Activated naive CD4-positive, alpha-beta T cell treated with anti-CD3 and anti-CD28 coated beads, Interleukin-2, amount 50 U/mL, for 24 hours (primary cell): ENCODE data around the gene NEUROD1.
A peak's percentile ranks its signal among the peaks of the same experiment; 100 is the strongest.
"Not testable (repeated sequence)": the region's sequence is repeated elsewhere in the genome, so short reads cannot be mapped to it uniquely, and the experiment has no call there.

Experiments used
- H3K27ac Mint-ChIP-seq: one replicate; pipeline ENCODE4 v1.8.0; 2021; ENCODE audit warnings: mild to moderate bottlenecking, mixed read lengths
- H3K27me3 Mint-ChIP-seq: one replicate; pipeline ENCODE4 v1.8.0; 2021; ENCODE audit warnings: mixed read lengths
- H3K36me3 Mint-ChIP-seq: one replicate; pipeline ENCODE4 v1.8.0; 2021; ENCODE audit warnings: mixed read lengths
- H3K4me1 Mint-ChIP-seq: one replicate; pipeline ENCODE4 v1.8.0; 2021; ENCODE audit warnings: mixed read lengths
- H3K4me3 Mint-ChIP-seq: one replicate; pipeline ENCODE4 v1.8.0; 2021; ENCODE audit warnings: mild to moderate bottlenecking, mixed read lengths
- H3K9me3 Mint-ChIP-seq: one replicate; pipeline ENCODE4 v1.8.0; 2021; ENCODE audit warnings: mixed read lengths

Gene NEUROD1

DNA sequence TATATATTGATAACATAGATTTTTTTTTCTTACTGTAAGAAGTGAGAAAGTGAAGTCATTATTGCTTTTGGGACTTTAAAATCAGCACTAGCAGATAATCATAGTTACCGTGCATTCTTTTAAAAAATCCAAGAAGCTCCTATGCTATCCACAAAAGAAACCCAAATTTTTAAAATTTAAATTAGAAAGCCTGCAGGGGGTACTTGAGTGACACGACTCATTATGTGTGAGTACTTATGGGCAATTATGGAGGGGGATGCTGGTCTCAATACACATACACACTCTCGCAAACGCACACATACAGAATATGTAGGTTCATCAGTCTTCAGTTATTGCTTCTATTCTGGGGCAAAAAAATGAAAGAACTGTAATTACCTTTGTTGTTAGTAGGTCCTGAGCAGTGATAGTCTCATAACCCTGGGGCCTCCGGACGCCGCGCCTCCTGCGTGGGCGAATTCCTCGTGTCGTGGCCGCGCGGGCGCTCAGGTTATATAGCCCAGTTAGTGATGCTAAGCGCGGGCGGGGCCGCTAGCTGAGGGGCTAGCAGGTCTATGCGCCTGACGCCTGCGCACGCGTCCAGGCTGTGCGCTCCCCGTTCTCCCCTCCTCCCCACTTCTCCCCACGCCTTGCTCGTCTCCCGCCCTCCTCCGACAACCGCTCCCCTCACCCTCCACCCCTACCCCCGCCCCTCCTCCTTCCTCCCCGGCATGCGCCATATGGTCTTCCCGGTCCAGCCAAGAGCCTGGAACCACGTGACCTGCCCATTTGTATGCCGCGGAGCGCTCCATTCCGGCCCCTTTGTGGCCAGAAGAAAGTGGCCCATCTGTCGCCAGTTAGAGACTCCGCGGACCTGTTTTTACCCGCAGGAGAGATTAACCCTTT is at the start of gene NEUROD1:
NEUROD1 (minus strand) TSS at position 463 of the 882 bp plus-strand sequence. CDS start 1,657 bp downstream, outside the sequence.
- Mint-ChIP-seq H3K4me3 (peak within 1 kb of the TSS; percentile 71), H3K9me3 (peaks cover 9% of the 10 kb centered on the region), H3K4me1 (peaks cover 51% of the 10 kb centered on the region), H3K27ac (no peak within 1 kb of the TSS), H3K36me3 (peaks cover 9% of the 10 kb centered on the region), H3K27me3 (peaks cover 62% of the 10 kb centered on the region)

DNA sequence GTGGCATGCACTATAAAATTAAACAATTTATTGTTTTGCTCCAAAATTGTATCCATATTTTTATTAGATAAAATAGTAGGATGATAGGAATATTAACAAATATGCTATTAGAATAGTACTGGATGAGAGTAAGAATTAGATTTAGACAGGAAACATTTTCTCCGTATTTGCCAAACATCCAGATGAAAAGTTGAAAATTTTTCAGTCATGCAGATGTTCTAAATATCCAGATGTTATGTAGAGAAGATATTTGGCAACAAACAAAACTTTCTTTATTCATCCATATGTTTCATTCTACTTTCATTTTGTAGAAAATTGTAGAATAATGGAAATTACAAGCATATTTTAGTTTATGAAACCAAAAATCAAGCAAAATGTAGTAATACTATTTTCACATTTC is 45.2 kb upstream of the NEUROD1 start:
- Mint-ChIP-seq H3K4me1 (no peaks in the 10 kb centered on the region), H3K36me3 (no peaks in the 10 kb centered on the region), H3K4me3 (no peak overlapping the region), H3K27me3 (peaks cover 14% of the 10 kb centered on the region), H3K27ac (no peak overlapping the region), H3K9me3 (no peaks in the 10 kb centered on the region)

DNA sequence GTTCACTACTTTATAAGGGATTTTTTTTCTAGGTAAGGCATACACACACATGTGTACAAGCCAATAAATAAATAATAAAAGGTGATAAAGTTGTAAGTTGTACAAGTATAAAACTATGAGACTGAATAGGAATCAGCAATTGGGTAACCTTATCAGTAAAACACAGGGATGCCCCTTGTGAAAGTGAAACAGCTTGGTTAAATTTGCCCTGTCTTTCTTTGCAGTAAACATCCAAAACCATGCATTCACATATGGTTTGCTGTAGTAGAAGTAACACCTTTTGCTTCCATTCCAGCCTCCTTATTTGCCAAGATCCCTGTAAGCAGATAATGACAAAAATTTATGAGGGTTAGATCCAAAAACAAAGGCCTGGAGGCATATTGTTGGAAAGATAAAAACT is 44.3 kb upstream of the NEUROD1 start:
- no peaks in the 10 kb centered on the region for H3K36me3 Mint-ChIP-seq
- peaks cover 11% of the 10 kb centered on the region for H3K27me3 Mint-ChIP-seq
- H3K4me1 Mint-ChIP-seq: no peaks in the 10 kb centered on the region
- H3K9me3 Mint-ChIP-seq: no peaks in the 10 kb centered on the region
- H3K4me3 Mint-ChIP-seq: no peak overlapping the region
- H3K27ac Mint-ChIP-seq: no peak overlapping the region

DNA sequence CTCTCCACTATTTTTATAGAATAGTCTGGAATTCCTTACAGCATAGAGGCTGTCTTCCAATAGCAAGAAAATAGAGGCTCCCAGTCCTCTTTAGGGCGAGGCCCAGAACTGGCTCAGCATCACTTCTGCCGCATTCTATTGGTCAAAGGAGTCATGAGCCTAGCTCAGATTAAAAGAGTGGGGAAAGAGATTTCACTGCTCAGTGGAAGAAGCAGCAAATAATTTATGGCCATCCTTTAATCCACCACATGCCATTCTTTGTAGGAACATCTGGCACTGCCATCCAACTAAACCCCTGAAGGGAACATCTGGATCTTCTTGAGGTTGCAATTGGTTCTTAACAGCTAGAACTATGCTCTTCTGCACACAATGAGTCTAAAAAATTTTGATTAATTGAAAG is 43.4 kb upstream of the NEUROD1 start:
- no peaks in the 10 kb centered on the region for H3K36me3 Mint-ChIP-seq
- peaks cover 11% of the 10 kb centered on the region for H3K27me3 Mint-ChIP-seq
- H3K27ac Mint-ChIP-seq: no peak overlapping the region
- no peak overlapping the region for H3K4me3 Mint-ChIP-seq
- H3K9me3 Mint-ChIP-seq: no peaks in the 10 kb centered on the region
- no peaks in the 10 kb centered on the region for H3K4me1 Mint-ChIP-seq

DNA sequence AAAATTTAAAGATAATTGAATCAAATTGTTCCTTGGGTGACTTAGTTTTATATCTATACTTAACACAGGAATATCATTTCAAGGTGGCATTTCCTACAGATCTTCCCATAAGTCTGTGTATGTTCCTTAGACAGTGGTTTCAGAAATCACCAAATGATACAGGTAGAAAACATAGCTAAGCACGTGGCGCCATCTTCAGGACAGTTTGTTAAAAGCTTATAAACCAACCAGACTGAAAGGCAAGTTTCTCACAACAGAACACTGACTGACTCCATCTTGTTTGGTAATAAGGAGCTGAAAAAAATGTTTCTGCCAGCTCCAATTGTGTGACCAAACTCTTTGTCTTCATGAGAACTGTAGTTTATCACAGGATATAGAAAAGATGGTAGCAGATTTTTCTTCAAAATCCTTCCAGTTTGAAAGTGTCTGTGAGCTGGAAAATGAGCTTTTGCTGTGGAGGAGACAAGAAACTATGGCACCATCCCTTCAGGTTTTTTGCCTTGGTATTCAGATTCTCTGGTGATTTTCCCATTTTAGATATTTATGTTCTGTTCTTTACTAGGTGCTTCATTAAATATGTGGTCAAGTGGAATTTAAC is 34.8 kb upstream of the NEUROD1 start:
- Mint-ChIP-seq H3K4me3 (no peak overlapping the region), H3K9me3 (no peaks in the 10 kb centered on the region), H3K4me1 (no peaks in the 10 kb centered on the region), H3K27me3 (no peaks in the 10 kb centered on the region), H3K27ac (no peak overlapping the region), H3K36me3 (no peaks in the 10 kb centered on the region)

DNA sequence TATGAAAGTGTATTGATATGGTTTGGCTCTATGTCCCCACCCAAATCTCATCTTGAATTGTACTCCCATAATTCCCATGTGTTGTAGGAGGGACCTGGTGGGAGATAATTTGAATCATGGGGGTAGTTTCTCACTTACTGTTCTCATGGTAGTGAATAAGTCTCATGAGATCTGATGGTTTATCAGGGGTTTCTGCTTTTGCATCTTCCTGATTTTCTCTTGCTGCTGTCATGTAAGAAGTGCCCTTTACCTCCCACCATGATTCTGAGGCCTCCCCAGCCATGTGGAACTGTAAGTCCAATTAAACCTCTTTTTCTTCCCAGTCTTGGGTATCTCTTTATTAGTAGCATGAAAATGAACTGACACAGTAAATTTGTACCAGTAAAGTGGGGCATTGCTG is 30.7 kb upstream of the NEUROD1 start:
- not testable (repeated sequence) for H3K4me1 Mint-ChIP-seq, H3K36me3 Mint-ChIP-seq, H3K27ac Mint-ChIP-seq, H3K9me3 Mint-ChIP-seq, H3K27me3 Mint-ChIP-seq, H3K4me3 Mint-ChIP-seq

DNA sequence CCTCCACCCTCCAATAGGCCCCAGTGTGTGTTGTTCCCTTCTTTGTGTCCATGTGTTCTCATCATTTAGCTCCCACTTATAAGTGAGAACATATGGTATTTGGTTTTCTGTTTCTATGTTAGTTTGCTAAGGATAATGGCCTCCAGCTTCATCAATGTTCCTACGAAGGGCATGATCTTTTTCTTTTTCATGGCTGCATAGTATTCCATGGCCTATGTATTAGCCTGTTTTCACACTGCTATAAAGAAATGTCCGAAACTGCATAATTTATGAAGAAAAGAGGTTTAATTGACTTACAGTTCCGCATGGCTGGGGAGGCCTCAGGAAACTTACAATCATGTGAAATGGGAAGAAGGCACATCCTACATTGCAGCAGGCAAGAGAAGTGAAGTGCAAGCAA is 22.2 kb upstream of the NEUROD1 start:
- not testable (repeated sequence) for H3K27ac Mint-ChIP-seq, H3K36me3 Mint-ChIP-seq, H3K9me3 Mint-ChIP-seq, H3K4me3 Mint-ChIP-seq, H3K27me3 Mint-ChIP-seq, H3K4me1 Mint-ChIP-seq

DNA sequence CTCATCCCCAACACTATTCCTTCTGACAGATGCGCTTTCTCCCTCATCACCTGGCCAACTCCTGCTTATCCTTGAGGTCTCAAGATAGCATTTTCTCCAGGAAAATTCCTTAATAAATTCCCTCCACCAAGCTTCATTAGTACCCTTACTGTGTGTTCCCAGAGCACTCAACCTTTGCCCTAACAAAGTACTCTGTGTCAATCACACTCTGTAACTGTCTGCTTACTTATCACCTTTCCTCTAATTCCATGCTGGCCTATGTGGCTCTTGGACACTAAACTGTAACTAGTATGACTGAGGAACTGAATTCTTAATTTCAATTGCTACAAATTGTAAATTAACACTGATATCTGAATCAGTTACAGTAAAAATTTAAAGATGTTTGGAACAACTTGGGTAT is 17.9 kb upstream of the NEUROD1 start:
- Mint-ChIP-seq H3K27me3 (peaks cover 17% of the 10 kb centered on the region), H3K36me3 (peaks cover 4% of the 10 kb centered on the region), H3K27ac (no peak overlapping the region), H3K4me1 (no peaks in the 10 kb centered on the region), H3K4me3 (no peak overlapping the region), H3K9me3 (no peaks in the 10 kb centered on the region)

DNA sequence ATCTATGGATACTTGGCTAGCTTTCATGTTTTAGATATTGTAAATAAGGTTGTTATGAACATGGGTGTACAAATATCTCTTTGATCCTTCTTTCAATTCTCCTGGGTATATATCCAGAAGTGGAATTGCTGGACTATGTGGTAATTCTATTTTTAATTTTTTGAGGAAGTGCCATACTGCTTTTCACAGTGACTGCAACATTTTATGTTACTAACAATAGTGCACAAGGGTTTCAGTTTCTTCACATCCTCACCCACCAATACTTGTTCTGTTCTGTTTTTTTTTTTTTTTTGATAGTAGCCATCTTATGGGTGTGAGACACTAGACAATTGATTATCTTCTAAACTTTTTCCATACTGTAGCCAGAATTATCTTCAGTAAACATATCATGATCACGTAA is 17.3 kb upstream of the NEUROD1 start:
- H3K27ac Mint-ChIP-seq: no peak overlapping the region
- peaks cover 2% of the 10 kb centered on the region for H3K36me3 Mint-ChIP-seq
- H3K4me3 Mint-ChIP-seq: no peak overlapping the region
- H3K4me1 Mint-ChIP-seq: no peaks in the 10 kb centered on the region
- H3K9me3 Mint-ChIP-seq: no peaks in the 10 kb centered on the region
- peaks cover 17% of the 10 kb centered on the region for H3K27me3 Mint-ChIP-seq

DNA sequence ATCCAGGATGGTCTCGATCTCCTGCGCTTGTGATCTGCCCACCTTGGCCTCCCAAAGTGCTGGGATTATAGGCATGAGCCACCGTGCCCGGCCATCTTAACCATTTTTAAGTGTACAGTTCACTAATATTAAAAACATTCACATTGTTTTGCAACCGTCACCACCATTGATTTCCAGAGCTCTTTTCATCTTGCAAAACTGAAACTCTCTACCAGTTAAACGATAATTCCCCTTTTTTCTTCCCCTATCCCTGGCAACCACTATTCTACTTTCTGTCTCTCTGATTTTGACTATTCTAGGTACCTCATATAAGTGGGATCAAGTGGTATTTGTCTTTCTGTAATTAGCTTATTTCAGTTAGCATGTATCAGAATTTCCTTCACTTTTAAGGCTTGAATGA is 16.8 kb upstream of the NEUROD1 start:
- Mint-ChIP-seq H3K27ac (no peak overlapping the region), H3K36me3 (no peaks in the 10 kb centered on the region), H3K27me3 (peaks cover 17% of the 10 kb centered on the region), H3K4me3 (no peak overlapping the region), H3K4me1 (no peaks in the 10 kb centered on the region), H3K9me3 (no peaks in the 10 kb centered on the region)

DNA sequence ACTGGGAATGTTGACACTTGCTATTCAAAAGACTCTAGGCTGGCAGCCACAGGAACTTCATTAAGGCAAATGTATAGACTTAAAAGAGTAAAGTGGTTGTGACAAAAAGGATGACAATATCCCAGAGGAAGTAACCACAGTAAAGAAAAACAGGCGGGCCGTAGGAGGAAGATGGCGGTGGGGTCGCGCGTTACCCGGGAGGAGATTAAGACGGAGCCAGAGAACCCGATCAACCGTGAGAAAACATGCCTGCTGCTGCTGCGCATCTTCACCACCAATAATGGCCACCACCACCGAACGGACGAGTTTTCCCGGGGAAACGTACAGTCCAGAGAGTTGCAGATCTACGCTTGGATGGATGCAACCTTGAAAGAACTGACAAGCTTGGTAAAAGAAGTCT is 14.0 kb upstream of the NEUROD1 start:
- Mint-ChIP-seq H3K27ac (no peak overlapping the region), H3K27me3 (peaks cover 17% of the 10 kb centered on the region), H3K4me1 (no peaks in the 10 kb centered on the region), H3K4me3 (no peak overlapping the region), H3K36me3 (no peaks in the 10 kb centered on the region), H3K9me3 (no peaks in the 10 kb centered on the region)

DNA sequence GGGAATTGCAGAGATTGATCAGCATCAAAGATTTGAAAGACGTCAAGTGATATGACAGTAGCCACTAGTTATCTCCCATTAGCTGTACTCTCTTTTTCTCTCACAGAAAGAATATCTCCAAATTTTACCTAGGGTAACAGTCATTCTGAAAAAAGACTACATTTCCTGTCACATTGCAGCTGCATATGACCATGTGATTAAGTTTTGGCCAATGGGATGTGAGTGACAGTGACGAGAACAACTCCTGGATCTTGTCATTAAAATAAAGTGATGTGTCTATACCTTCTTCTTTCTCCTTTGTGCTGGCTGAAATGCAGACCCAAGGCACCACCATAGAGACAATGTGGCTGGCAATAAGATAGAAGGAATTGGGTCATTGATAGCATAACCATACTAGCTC is 10.5 kb upstream of the NEUROD1 start:
- no peaks in the 10 kb centered on the region for H3K36me3 Mint-ChIP-seq
- H3K9me3 Mint-ChIP-seq: no peaks in the 10 kb centered on the region
- H3K4me3 Mint-ChIP-seq: no peak overlapping the region
- peaks cover 19% of the 10 kb centered on the region for H3K27me3 Mint-ChIP-seq
- no peak overlapping the region for H3K27ac Mint-ChIP-seq
- H3K4me1 Mint-ChIP-seq: no peaks in the 10 kb centered on the region

DNA sequence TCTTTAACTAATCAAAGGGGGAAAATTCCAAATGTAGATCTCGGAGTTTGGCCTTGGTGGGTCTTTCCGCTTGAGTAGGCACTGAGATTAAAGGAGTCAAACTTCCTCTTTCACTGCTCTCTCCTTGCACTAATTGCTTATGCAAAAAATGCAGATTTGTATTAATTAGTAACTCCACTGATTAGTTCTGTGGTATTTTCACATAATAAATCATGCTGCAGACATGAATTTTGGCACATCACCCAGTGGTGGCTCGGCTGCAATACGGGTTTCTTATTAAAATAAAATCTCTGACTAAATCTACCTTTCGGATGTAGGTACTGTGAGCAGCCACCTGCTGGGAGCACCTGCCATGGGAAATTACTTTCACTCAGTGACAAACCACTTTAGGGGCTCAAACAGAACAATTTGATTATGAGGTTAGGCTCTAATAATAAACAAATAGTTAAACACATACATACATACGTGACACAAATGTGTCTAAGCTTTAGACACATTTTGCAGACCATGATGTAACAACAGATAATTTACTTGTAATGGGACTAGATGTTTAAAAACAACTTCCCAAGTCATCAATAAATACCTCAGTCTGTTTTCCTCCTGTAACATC is 6.4 kb upstream of the NEUROD1 start:
- Mint-ChIP-seq H3K4me3 (no peak overlapping the region), H3K4me1 (peaks cover 26% of the 10 kb centered on the region), H3K36me3 (no peaks in the 10 kb centered on the region), H3K27me3 (peaks cover 42% of the 10 kb centered on the region), H3K27ac (no peak overlapping the region), H3K9me3 (no peaks in the 10 kb centered on the region)

DNA sequence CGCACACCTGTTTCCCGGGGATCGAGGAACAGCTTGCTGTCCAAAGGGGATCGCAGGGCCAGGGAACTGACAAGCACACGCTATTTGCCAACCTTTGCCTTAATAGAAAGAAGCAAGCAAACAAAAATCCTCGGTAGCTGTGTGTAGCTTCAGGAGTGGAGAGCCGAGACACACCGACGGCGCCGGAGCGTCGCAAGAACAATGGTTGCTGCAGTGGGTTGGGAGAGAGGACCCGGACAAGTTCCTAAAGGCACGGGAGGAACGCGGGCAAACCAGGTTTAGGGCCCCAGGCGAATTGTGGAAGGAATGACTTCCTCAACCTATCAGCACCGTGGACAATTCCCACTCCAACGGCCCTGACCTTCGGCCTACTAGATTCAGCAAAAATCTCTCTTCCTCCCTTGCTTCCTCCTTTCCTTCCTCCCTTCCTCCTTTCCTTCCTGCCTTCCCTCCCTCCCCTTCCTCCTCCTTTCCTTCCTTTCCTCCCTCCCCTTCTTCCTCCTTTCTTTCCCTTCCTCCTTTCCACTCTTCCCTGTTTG is 4.9 kb upstream of the NEUROD1 start:
- Mint-ChIP-seq H3K36me3 (no peaks in the 10 kb centered on the region), H3K4me1 (peaks cover 40% of the 10 kb centered on the region), H3K27ac (no peak overlapping the region), H3K4me3 (no peak overlapping the region), H3K27me3 (peaks cover 52% of the 10 kb centered on the region), H3K9me3 (no peaks in the 10 kb centered on the region)

DNA sequence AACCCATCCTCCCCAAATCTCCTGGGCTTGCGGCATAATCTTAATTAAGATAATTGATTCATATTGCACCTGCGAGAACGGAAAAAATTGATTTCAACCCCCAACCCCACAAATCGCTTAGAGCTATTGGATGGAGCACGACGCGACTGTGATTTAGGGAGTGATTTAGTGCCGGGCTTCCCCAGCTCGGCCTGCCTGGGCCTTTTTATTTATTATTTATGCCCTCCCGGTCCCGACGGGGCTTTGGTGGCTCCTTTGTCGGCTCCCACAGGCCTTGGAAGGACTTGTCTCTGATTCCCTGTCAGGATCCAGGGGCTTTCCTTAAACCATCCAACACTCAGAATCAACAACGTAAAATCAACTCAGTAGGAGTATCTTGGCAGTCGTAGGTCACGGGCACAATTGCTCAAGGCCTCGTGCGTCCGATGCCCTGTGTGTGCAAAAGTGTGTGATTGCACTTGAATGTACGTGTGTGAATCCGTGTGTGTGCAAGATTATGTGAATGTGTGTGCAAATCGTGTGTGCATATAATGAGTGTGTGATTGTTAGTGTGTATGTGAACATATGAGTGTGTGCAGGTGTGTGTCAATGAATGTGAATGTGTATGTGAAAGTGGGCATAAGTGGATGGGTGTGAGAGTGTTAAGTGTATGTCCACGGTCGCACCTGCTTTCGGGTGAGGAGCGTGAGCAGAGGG is 4.3 kb upstream of the NEUROD1 start:
- peak overlapping the region; percentile 2 for H3K4me3 Mint-ChIP-seq
- H3K27ac Mint-ChIP-seq: no peak overlapping the region
- peaks cover 41% of the 10 kb centered on the region for H3K4me1 Mint-ChIP-seq
- H3K36me3 Mint-ChIP-seq: no peaks in the 10 kb centered on the region
- H3K27me3 Mint-ChIP-seq: peaks cover 56% of the 10 kb centered on the region
- no peaks in the 10 kb centered on the region for H3K9me3 Mint-ChIP-seq
